ENCODE measurements around the gene ADAMTS4.

- TF ChIP-seq CTCF (IDR thresholded peaks at IDR 0.05) (no peak), POLR2A (IDR thresholded peaks at IDR 0.05) (no peak), POLR2AphosphoS5 (IDR thresholded peaks at IDR 0.05) (no peak)
These were observed 20.4 kb upstream of the ADAMTS4 start for GRCh38 chr1:161219078-161219892.
